Panc1 (cell line): Measurements from ENCODE around the gene ZFP28.

ENCODE experiments used
- POLR2AphosphoS5 ChIP-seq: IDR thresholded peaks from 2 replicates; pipeline ENCODE4 v1.6.1; 2012; ENCODE audit warnings: mild to moderate bottlenecking, low read depth, low read length, moderate library complexity
- SIN3A ChIP-seq: IDR thresholded peaks from 2 replicates; pipeline ENCODE4 v1.6.1; 2012; ENCODE audit warnings: low read depth, mild to moderate bottlenecking, low read length, moderate library complexity, borderline replicate concordance; ENCODE audit not compliant: insufficient read depth
- TF ChIP-seq, protein P1 (sequence below): fragments of 450-650 bp; IDR thresholded peaks from 2 replicates; pipeline ENCODE4 v1.5.1; 2017; ENCODE audit warnings: mild to moderate bottlenecking
- TF ChIP-seq, protein P2 (sequence below), 2 experiments: IDR thresholded peaks; 2 replicates each; pipeline ENCODE4 v1.6.1; 2011 to 2012; ENCODE audit warnings: low read depth in 2 of 2, control low read depth in 1 of 2, low read length in 1 of 2, mild to moderate bottlenecking in 1 of 2, moderate library complexity in 1 of 2; ENCODE audit not compliant: insufficient read depth in 1 of 2

DNA sequence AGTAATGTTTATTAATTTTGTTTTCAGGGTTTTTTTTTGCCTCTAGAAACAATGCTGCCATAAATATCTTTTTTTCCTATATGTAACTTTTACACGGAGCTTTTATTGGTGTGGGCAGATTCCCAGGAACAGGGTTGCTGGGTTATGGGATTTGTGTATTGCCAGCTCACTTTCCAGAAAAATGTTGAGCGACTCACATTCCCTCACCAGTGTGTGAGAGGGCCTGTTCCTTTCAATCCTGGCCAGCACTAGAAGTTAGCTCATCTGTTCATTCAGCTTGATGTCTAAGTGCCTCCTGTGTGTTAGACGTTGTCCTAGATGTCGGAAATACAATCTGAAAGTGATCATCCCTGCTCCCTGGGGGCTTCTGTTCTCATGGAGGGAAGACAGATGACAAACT lies 58.9 kb downstream of the ZFP28 start:
- TF ChIP-seq, protein P1, sequence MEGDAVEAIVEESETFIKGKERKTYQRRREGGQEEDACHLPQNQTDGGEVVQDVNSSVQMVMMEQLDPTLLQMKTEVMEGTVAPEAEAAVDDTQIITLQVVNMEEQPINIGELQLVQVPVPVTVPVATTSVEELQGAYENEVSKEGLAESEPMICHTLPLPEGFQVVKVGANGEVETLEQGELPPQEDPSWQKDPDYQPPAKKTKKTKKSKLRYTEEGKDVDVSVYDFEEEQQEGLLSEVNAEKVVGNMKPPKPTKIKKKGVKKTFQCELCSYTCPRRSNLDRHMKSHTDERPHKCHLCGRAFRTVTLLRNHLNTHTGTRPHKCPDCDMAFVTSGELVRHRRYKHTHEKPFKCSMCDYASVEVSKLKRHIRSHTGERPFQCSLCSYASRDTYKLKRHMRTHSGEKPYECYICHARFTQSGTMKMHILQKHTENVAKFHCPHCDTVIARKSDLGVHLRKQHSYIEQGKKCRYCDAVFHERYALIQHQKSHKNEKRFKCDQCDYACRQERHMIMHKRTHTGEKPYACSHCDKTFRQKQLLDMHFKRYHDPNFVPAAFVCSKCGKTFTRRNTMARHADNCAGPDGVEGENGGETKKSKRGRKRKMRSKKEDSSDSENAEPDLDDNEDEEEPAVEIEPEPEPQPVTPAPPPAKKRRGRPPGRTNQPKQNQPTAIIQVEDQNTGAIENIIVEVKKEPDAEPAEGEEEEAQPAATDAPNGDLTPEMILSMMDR = no peak
- TF ChIP-seq, protein P2, sequence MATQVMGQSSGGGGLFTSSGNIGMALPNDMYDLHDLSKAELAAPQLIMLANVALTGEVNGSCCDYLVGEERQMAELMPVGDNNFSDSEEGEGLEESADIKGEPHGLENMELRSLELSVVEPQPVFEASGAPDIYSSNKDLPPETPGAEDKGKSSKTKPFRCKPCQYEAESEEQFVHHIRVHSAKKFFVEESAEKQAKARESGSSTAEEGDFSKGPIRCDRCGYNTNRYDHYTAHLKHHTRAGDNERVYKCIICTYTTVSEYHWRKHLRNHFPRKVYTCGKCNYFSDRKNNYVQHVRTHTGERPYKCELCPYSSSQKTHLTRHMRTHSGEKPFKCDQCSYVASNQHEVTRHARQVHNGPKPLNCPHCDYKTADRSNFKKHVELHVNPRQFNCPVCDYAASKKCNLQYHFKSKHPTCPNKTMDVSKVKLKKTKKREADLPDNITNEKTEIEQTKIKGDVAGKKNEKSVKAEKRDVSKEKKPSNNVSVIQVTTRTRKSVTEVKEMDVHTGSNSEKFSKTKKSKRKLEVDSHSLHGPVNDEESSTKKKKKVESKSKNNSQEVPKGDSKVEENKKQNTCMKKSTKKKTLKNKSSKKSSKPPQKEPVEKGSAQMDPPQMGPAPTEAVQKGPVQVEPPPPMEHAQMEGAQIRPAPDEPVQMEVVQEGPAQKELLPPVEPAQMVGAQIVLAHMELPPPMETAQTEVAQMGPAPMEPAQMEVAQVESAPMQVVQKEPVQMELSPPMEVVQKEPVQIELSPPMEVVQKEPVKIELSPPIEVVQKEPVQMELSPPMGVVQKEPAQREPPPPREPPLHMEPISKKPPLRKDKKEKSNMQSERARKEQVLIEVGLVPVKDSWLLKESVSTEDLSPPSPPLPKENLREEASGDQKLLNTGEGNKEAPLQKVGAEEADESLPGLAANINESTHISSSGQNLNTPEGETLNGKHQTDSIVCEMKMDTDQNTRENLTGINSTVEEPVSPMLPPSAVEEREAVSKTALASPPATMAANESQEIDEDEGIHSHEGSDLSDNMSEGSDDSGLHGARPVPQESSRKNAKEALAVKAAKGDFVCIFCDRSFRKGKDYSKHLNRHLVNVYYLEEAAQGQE (IDR thresholded peaks at IDR 0.05; ENCODE audit: insufficient read depth in 1 of 2, low read depth in 2 of 2, low read length in 1 of 2) = no peak
- TF ChIP-seq POLR2AphosphoS5 = no peak
- no peak for TF ChIP-seq SIN3A
